Activated CD4-positive, CD25-positive, alpha-beta regulatory T cell treated with anti-CD3 and anti-CD28 coated beads, Interleukin-2, amount 50 U/mL, for 72 hours (primary cell): ENCODE measurements around the gene CLEC2D.
"Not testable (repeated sequence)": the region's sequence is repeated elsewhere in the genome, so short reads cannot be mapped to it uniquely, and the experiment has no call there.

Experiments used
- DNase-seq: peaks from one replicate; pipeline ENCODE4 v3.0.0; 2021

The CLEC2D gene

GRCh38 chr12:9731797-9732196, 62.3 kb downstream of the CLEC2D start:
- no peak for DNase-seq

GRCh38 chr12:9732921-9733461, 63.5 kb downstream of the CLEC2D start, which contains the start of gene CLECL1:
CLECL1 (minus strand) TSS chr12:9733097.
- DNase-seq: no peak

- no peak for DNase-seq
Measured at GRCh38 chr12:9735601-9736000, 66.1 kb downstream of the CLEC2D start.

- DNase-seq: no peak
Measured at GRCh38 chr12:9736936-9737705, 67.6 kb downstream of the CLEC2D start.

GRCh38 chr12:9738905-9739304, 69.4 kb downstream of the CLEC2D start:
- not testable (repeated sequence) for DNase-seq

GRCh38 chr12:9739404-9740105, 70.0 kb downstream of the CLEC2D start:
- DNase-seq: not testable (repeated sequence)

- DNase-seq: no peak
Measured at GRCh38 chr12:9740106-9740750, 70.7 kb downstream of the CLEC2D start.

GRCh38 chr12:9741726-9742125, 72.2 kb downstream of the CLEC2D start:
- peak; percentile 52 for DNase-seq

- DNase-seq: no peak
Measured at GRCh38 chr12:9742661-9743060, 73.1 kb downstream of the CLEC2D start.

- no peak for DNase-seq
Measured at GRCh38 chr12:9745199-9745598, 75.7 kb downstream of the CLEC2D start.
